ENCODE data around the gene POU3F1. TPM values are rescaled to one million over a fixed set of nuclear protein-coding genes. Genes with fewer than 3 reads are reported as not detected.

POU3F1 gene
- total and polyA plus RNA-seq, 2 donors (not counting 1 experiment from before 2014, with no cell fraction given) = 0.63 to 3.8 TPM

- Mint-ChIP-seq H3K9me3 (ENCODE audit: insufficient read depth) (no peaks in the 10 kb centered on the region), H3K4me3 (no peak overlapping the region), H3K27me3 (peaks cover 15% of the 10 kb centered on the region), H3K4me1 (peaks cover 19% of the 10 kb centered on the region), H3K27ac (no peak overlapping the region)
- 86% methylated on average over 1 of the region's 4 CpGs for WGBS (ENCODE audit: insufficient coverage)
- intact Hi-C loops (cut with micrococcal nuclease) = no loop called here
- Histone ChIP-seq H3K79me2 (ENCODE audit: control insufficient read depth, insufficient read depth, low read length) (no peaks in the 10 kb centered on the region), H3K27me3 (replicated peaks in 1 of 4; ENCODE audit: control extremely low read depth in 1 of 4, control insufficient read depth in 3 of 4, insufficient read depth in 4 of 4, low read length in 3 of 4) (peaks cover 0 to under 1% (median 0%) of the 10 kb centered on the region in 4 experiments), H2AFZ (ENCODE audit: insufficient read depth, low read depth, low read length, poor library complexity, severe bottlenecking) (no peak overlapping the region), H3K27ac (ENCODE audit: low read length in 2 of 2) (no peak overlapping the region), H3K9me3 (ENCODE audit: control extremely low read depth in 1 of 3, control insufficient read depth in 2 of 3, insufficient read depth in 1 of 3, low read length in 2 of 3) (no peaks in the 10 kb centered on the region), H3K36me3 (replicated peaks in 1 of 2; ENCODE audit: control extremely low read depth in 1 of 2, control insufficient read depth in 1 of 2, extremely low read depth in 1 of 2, insufficient read depth in 2 of 2, low read length in 1 of 2) (no peaks in the 10 kb centered on the region), H3K4me1 (ENCODE audit: control insufficient read depth in 2 of 2, insufficient read depth in 2 of 2, low read length in 2 of 2) (peaks cover 5 to 13% of the 10 kb centered on the region in 2 donors), H3K9ac (ENCODE audit: low read length) (no peak overlapping the region), H3K4me3 (ENCODE audit: control extremely low read depth in 1 of 5, extremely low read depth in 1 of 5, insufficient read depth in 1 of 5, low read depth in 2 of 5, low read length in 4 of 5) (no peak overlapping the region), H4K20me1 (ENCODE audit: control insufficient read depth, insufficient read depth, low read length, poor library complexity, severe bottlenecking) (no peaks in the 10 kb centered on the region), H3K4me2 (replicated peaks; ENCODE audit: low read depth, low read length, poor library complexity, severe bottlenecking) (no peak overlapping the region)
- ChIA-PET CTCF (no interaction called here), POLR2A (no interaction called here)
- DNase-seq (no peak), ATAC-seq (ENCODE audit: low read depth) (no peak)
- TF ChIP-seq CTCF (IDR thresholded peaks at IDR 0.05) (no peak), EZH2 (IDR thresholded peaks at IDR 0.05; ENCODE audit: borderline replicate concordance, insufficient read depth, low read depth, low read length, poor library complexity, severe bottlenecking) (no peak)
These were observed 15.1 kb downstream of the POU3F1 start for GRCh38 chr1:38031513-38031866.

GRCh38 chr1:38030596-38031512, 15.7 kb downstream of the POU3F1 start:
- H3K4me1 Mint-ChIP-seq = peaks cover 19% of the 10 kb centered on the region
- Histone ChIP-seq H3K4me1 (ENCODE audit: control insufficient read depth in 2 of 2, insufficient read depth in 2 of 2, low read length in 2 of 2) (peaks cover 5 to 13% of the 10 kb centered on the region in 2 donors), H3K9ac (ENCODE audit: low read length) (no peak overlapping the region), H2AFZ (ENCODE audit: insufficient read depth, low read depth, low read length, poor library complexity, severe bottlenecking) (no peak overlapping the region), H3K9me3 (ENCODE audit: control extremely low read depth in 1 of 3, control insufficient read depth in 2 of 3, insufficient read depth in 1 of 3, low read length in 2 of 3) (no peaks in the 10 kb centered on the region), H3K36me3 (replicated peaks in 1 of 2; ENCODE audit: control extremely low read depth in 1 of 2, control insufficient read depth in 1 of 2, extremely low read depth in 1 of 2, insufficient read depth in 2 of 2, low read length in 1 of 2) (peaks cover 0 to 1% of the 10 kb centered on the region in 2 experiments), H3K4me2 (replicated peaks; ENCODE audit: low read depth, low read length, poor library complexity, severe bottlenecking) (no peak overlapping the region), H3K27me3 (replicated peaks in 1 of 4; ENCODE audit: control extremely low read depth in 1 of 4, control insufficient read depth in 3 of 4, insufficient read depth in 4 of 4, low read length in 3 of 4) (no peaks in the 10 kb centered on the region), H3K79me2 (ENCODE audit: control insufficient read depth, insufficient read depth, low read length) (no peaks in the 10 kb centered on the region), H4K20me1 (ENCODE audit: control insufficient read depth, insufficient read depth, low read length, poor library complexity, severe bottlenecking) (no peaks in the 10 kb centered on the region), H3K4me3 (ENCODE audit: control extremely low read depth in 1 of 5, extremely low read depth in 1 of 5, insufficient read depth in 1 of 5, low read depth in 2 of 5, low read length in 4 of 5) (no peak overlapping the region), H3K27ac (ENCODE audit: low read length in 2 of 2) (no peak overlapping the region)
- ChIA-PET POLR2A (interaction anchor here (1.0 kb wide), 1 partner anchor 9 kb away, joined by 3 read pairs; no protein-coding TSS in a partner anchor), CTCF (interaction anchor here (0.8 to 1.4 kb wide), 2 partner anchors 470 to 555 kb away, joined by 3 read pairs; no protein-coding TSS in a partner anchor)
- peaks cover 9% of the 10 kb centered on the region for H3K27me3 Mint-ChIP-seq
- DNase-seq = peak; percentile 6
- no peak overlapping the region for H3K4me3 Mint-ChIP-seq
- no peaks in the 10 kb centered on the region for H3K9me3 Mint-ChIP-seq (ENCODE audit: insufficient read depth)
- TF ChIP-seq EZH2 (IDR thresholded peaks at IDR 0.05; ENCODE audit: borderline replicate concordance, insufficient read depth, low read depth, low read length, poor library complexity, severe bottlenecking) (no peak), CTCF (IDR thresholded peaks at IDR 0.05) (no peak)
- 66% methylated on average over 13 of the region's 17 CpGs for WGBS (ENCODE audit: insufficient coverage)
- no peak overlapping the region for H3K27ac Mint-ChIP-seq
- no peak for ATAC-seq (ENCODE audit: low read depth)
- intact Hi-C loops (cut with micrococcal nuclease) = no loop called here

Measured in B cell (primary cell).